C4-2B (cell line): ENCODE data around the gene ABCF2.

Experiments
- H3K27ac ChIP-seq: fragments of 450-650 bp; 2 replicates; pipeline ENCODE4 v1.5.1; 2017
- ZFX ChIP-seq: fragments of 450-650 bp; IDR thresholded peaks from 2 replicates; pipeline ENCODE4 v1.6.1; 2017
- TF ChIP-seq, protein P1 (sequence below): fragments of 450-650 bp; conservative IDR thresholded peaks from 2 replicates; pipeline ENCODE4 v1.5.1; 2017; ENCODE audit warnings: mild to moderate bottlenecking

The ABCF2 gene

DNA sequence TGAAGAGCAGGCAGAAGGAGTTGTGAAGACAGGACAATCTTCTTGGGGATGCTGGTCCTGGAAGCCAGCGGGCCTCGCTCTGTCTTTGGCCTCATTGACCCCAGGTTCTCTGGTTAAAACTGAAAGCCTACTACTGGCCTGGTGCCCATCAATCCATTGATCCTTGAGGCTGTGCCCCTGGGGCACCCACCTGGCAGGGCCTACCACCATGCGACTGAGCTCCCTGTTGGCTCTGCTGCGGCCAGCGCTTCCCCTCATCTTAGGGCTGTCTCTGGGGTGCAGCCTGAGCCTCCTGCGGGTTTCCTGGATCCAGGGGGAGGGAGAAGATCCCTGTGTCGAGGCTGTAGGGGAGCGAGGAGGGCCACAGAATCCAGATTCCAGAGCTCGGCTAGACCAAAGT lies 6.8 kb upstream of the ABCF2 start:
- peak overlapping the region; percentile 83; the same call in 1 of the 2 replicates for H3K27ac ChIP-seq
- TF ChIP-seq ZFX, result no peak
- TF ChIP-seq, protein P1, sequence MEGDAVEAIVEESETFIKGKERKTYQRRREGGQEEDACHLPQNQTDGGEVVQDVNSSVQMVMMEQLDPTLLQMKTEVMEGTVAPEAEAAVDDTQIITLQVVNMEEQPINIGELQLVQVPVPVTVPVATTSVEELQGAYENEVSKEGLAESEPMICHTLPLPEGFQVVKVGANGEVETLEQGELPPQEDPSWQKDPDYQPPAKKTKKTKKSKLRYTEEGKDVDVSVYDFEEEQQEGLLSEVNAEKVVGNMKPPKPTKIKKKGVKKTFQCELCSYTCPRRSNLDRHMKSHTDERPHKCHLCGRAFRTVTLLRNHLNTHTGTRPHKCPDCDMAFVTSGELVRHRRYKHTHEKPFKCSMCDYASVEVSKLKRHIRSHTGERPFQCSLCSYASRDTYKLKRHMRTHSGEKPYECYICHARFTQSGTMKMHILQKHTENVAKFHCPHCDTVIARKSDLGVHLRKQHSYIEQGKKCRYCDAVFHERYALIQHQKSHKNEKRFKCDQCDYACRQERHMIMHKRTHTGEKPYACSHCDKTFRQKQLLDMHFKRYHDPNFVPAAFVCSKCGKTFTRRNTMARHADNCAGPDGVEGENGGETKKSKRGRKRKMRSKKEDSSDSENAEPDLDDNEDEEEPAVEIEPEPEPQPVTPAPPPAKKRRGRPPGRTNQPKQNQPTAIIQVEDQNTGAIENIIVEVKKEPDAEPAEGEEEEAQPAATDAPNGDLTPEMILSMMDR, result no peak

DNA sequence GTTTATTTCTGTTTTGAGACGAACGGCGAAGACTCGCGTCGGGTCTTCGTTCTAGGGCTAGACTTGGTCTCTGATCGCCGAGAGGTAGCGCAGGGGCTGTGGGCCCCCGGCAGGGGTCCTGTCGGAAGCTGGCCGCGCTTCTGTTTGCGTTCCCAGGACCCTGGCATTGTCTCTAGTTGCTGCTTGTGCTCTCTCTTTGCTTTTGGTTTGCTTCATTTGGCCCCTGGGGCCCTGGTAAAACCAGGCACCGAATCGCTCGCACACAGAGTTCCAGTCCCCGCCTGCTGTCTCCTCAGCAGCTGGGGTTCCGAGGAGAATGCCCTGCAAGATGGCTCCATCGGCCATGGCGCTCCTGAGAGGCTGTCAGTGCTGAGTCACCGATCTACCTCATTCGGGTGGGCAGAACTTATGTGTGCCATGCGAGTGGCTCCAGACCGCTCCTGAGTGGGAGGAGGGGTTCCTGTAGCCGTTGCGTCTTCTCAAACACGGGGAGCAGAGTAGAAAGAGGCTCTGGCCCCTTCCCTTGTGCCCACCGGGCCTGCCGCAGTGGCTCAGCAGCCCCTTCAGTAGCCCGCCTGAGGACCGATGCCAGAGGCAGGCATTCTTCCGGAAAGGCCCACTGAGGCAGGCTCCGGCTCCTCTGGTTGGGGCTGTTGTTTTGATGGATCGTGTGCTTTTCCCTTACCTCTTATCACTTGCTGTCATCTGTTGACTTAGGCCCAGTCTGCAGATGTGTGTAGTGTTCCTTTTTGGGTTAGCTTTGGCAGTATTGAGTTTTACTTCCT lies 6.1 kb upstream of the ABCF2 start:
- peak overlapping the region; percentile 83 for H3K27ac ChIP-seq

DNA sequence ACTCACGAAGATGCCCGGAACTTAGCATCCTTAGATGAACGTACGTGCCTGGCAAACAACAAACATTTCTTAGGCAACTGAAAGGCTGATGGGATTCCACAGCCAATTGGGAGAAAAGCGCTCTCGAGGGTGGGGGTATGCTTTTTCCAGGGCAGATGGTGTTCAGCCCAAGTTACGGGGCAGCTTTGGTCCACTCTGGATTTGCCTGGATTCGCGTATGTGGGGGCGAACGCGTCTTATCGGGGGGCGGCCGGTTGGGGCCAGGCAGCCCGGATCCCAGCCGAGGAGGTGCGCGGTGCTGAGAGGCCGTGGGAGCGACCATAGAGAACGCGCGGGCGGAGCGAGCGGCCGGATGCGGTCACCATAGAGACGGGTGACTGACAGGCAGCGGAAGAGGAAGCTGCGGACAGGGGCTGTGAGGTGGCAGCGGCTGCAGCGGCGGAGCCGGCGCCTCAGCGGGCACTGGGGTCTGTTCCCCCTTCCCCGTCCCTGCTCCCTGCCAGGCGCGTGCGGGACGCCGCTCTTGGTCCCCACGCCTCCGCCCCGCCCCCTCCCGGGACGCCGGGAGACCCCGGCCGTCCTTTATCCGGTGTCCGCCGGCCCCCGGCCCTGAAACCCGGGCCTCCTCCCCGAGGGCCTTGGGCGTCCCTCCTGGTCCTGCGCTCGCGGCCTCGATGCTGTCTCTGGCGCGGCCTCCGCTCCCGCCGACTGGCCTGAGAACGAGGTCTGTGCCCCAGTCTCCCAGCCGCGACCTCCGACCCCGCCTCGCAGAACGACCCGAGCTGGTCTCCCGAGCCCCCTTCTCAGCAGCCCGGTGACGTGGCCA lies 5.3 kb upstream of the ABCF2 start, which contains the start of gene CHPF2:
TSS of gene CHPF2 (plus strand) at position 393 of the 826 bp plus-strand sequence. CDS start 1,529 bp downstream, outside the sequence.
- peak within 1 kb of the TSS; percentile 83 for H3K27ac ChIP-seq
- TF ChIP-seq, protein P1, result no peak
- peak; percentile 92; the same call in 1 of the 2 replicates for TF ChIP-seq ZFX

More for the DNA sequence above, 6.1 kb upstream of the ABCF2 start:
- 0 out of 2 replicates have a peak, but pooled peaks have one; percentile 65 for TF ChIP-seq ZFX
- TF ChIP-seq, protein P1, result no peak

DNA sequence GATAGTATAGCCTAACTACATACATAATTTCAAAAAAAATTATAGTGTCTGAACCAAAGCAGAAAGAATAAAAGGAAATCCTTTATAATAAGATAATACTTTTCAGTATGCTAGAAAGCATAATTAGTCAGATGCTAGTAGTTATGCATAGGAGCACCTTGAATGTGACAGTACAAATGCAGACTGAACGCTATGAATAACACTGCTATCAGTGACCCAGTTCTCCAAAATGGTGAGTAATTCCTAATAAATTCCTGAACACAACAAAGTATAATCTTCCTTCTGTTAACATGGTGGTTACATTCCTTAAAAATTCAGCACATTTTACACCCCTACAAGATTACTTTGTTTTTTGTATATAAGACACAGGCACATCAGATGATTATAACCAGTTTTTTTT lies 4.1 kb upstream of the ABCF2 start:
- TF ChIP-seq ZFX, result no peak
- TF ChIP-seq, protein P1, result no peak
- H3K27ac ChIP-seq, result no peak overlapping the region

DNA sequence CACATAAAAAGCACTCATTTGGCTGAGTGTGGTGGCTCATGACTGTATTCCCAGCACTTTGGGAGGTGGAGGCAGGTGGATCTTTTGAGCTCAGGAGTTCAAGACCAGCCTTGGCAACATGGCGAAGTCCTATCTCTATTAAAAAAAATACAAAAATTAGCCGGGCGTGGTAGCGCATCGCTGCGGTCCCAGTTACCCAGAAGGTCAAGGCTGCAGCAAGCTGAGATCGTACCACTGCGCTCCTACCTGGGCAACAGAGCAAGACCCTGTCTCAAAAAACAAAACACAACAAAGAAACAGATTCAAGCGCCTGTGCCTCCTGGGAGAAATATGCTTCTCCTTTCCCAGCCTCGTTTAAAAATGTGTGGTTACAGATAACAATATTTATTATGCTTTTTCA lies 2.2 kb upstream of the ABCF2 start:
- no peak overlapping the region for H3K27ac ChIP-seq
- TF ChIP-seq ZFX, result no peak
- TF ChIP-seq, protein P1, result no peak

DNA sequence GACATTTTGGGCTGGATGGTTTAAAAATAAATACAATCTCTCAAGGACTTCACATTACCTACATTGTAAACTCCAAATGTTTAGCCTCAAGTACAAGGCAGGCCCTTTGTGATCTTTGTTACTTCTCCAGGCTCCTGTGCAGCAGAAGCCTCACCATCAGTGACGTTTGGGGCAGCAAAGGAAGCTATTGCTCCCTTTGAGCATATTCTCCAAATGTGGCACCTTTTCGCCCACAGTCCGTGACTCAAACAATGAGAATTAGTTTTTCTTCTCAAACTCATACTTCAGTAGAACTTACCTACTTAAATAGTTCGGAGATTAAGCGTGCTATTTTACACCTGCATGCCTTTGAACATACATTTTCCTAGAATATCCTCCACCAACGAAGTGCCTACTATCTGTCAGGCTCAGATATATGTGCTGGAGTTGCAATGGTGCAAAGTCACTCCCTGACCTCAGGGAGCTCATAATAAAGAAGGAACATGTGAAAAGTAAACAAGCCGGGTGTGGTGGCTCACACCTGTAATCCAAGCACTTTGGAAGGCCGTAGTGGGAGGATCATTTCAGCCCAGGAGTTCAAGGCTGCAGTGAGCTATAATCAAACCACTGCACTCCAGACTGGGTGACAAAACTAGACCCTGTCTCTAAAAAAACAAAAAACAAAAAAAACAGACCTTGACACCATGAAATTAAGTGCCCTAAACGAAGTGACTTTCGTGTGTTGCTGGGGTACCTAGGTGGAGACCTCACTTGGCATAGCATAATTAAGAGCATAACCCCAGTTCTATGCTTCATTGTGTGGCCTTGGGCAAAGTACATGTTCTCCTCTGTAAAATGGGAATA lies 1.2 kb upstream of the ABCF2 start:
- peak overlapping the region; percentile 76; the same call in 1 of the 2 replicates for H3K27ac ChIP-seq
- TF ChIP-seq, protein P1, result no peak
- TF ChIP-seq ZFX, result no peak
